Testis (tissue), 3 donors: ENCODE measurements around the gene AKR1C2. TPM values are rescaled to one million over a fixed set of nuclear protein-coding genes. Genes with fewer than 3 reads are reported as not detected.
"Not testable (repeated sequence)": the region's sequence is repeated elsewhere in the genome, so short reads cannot be mapped to it uniquely, and the experiment has no call there.

ENCODE experiments used
- DNase-seq: peaks from one replicate; pipeline ENCODE4 v3.0.0-alpha.2; 2019
- H3K27ac ChIP-seq, 2 donors: fragments of 200-600 bp; sonication (generic); one replicate each; pipeline ENCODE4 v1.5.1; 2019
- H3K27me3 ChIP-seq: fragments of 200-600 bp; sonication (generic); one replicate; pipeline ENCODE4 v1.5.1; 2019
- H3K36me3 ChIP-seq: fragments of 200-600 bp; sonication (generic); one replicate; pipeline ENCODE4 v1.5.1; 2017; ENCODE audit warnings: low read depth; ENCODE audit errors: missing control alignments
- H3K4me1 ChIP-seq: fragments of 200-600 bp; sonication (generic); one replicate; pipeline ENCODE4 v1.5.1; 2019
- H3K4me3 ChIP-seq, 2 donors: fragments of 200-600 bp; sonication (generic); one replicate each; pipeline ENCODE4 v1.5.1; 2017 to 2019
- H3K9me3 ChIP-seq: fragments of 200-600 bp; sonication (generic); one replicate; pipeline ENCODE4 v1.5.1; 2017
- CTCF ChIP-seq, 3 experiments: fragments of 450-650 bp in 2 of 3; fragments of 200-600 bp in 1 of 3; sonication (generic) in 1 of 3; IDR thresholded peaks; one replicate each; pipeline ENCODE4 v1.5.1; 2016 to 2019; ENCODE audit warnings: antibody characterized with exemption in 3 of 3, mild to moderate bottlenecking in 2 of 3, moderate library complexity in 1 of 3
- POLR2A ChIP-seq: fragments of 450-650 bp; IDR thresholded peaks from one replicate; pipeline ENCODE4 v1.6.1; 2017; ENCODE audit warnings: antibody characterized with exemption, mild to moderate bottlenecking, moderate library complexity
- WGBS, 2 donors: methylation state at CpG; one replicate each; pipeline ENCODE4 v1.1.5; 2018; 5-methylcytosine and 5-hydroxymethylcytosine counted together
- intact Hi-C: fragments of 100-400 bp; cut with DNase I; formaldehyde crosslinking; loops from one replicate; pipeline ENCODE4 v1.15.1; 2023; ENCODE audit warnings: low total_unique reads
- polyA plus RNA-seq: library from polyadenylated mRNA; stranded (reverse); fragments of 350-450 nt; fragmentation: Illumina TruSeq; extraction: RNeasy Lipid Tissue Mini Kit (QIAGEN cat#74804); gene quantifications from one replicate; pipeline ENCODE4 v1.2.3, GENCODE V29; 2014; ENCODE audit warnings: low read depth, low replicate concordance; ENCODE audit not compliant: insufficient read depth
- total RNA-seq, 2 donors: library from RNA; depleted of rRNA; stranded (reverse); fragments of >200 nt; gene quantifications; one replicate each; pipeline ENCODE4 v1.2.3, GENCODE V29; 2016

The AKR1C2 gene
- total and polyA plus RNA-seq, 3 donors from 2014 or later, result 5.8 to 35.5 (median 8.7) TPM

GRCh38 chr10:5023177-5023805 lies 19.6 kb upstream of the AKR1C2 start:
- Histone ChIP-seq H3K27me3 (no peaks in the 10 kb centered on the region), H3K9me3 (no peaks in the 10 kb centered on the region), H3K36me3 (no peaks in the 10 kb centered on the region), H3K27ac (no peak overlapping the region), H3K4me3 (no peak overlapping the region), H3K4me1 (peaks cover 15% of the 10 kb centered on the region)
- no peak for DNase-seq
- intact Hi-C loops, result no loop called here
- TF ChIP-seq POLR2A (no peak), CTCF (IDR thresholded peaks at IDR 0.05) (no peak)
- 38 to 45% methylated on average over 4 of the region's 4 CpGs for WGBS, 2 donors

- whole genome bisulfite sequencing, 2 donors, result 73 to 85% methylated on average over 10 of the region's 10 CpGs
- H3K27me3 ChIP-seq, H3K4me3 ChIP-seq, DNase-seq, intact Hi-C loops, H3K36me3 ChIP-seq, H3K9me3 ChIP-seq, H3K27ac ChIP-seq: not testable (repeated sequence)
- H3K4me1 ChIP-seq, result peaks cover 15% of the 10 kb centered on the region
Observed at GRCh38 chr10:5021624-5022290, 18.1 kb upstream of the AKR1C2 start.

- intact Hi-C loops, DNase-seq: not testable (repeated sequence)
- 66 to 72% methylated on average over 6 of the region's 6 CpGs for WGBS, 2 donors
Observed at GRCh38 chr10:5019770-5020612, 16.3 kb upstream of the AKR1C2 start.

GRCh38 chr10:5018671-5019277 lies 15.1 kb upstream of the AKR1C2 start:
- WGBS, 2 donors, result 55 to 66% methylated on average over 2 to 3 of the region's 3 CpGs
- H3K4me3 ChIP-seq, H3K9me3 ChIP-seq, H3K27me3 ChIP-seq, H3K36me3 ChIP-seq, intact Hi-C loops: not testable (repeated sequence)
- peak; percentile 65 for DNase-seq
- H3K4me1 ChIP-seq, result peaks cover 15% of the 10 kb centered on the region
- peak overlapping the region in 1 of 2 donors; percentile 54 for H3K27ac ChIP-seq
- peak; percentile 15 to 35 (median 28) for TF ChIP-seq CTCF (IDR thresholded peaks at IDR 0.05)

More at GRCh38 chr10:5019770-5020612, 16.3 kb upstream of the AKR1C2 start:
- H3K36me3 ChIP-seq, H3K4me3 ChIP-seq, H3K9me3 ChIP-seq, H3K27me3 ChIP-seq: not testable (repeated sequence)
- Histone ChIP-seq H3K27ac (peak overlapping the region in 1 of 2 donors; percentile 54), H3K4me1 (peaks cover 15% of the 10 kb centered on the region)

- Histone ChIP-seq H3K4me3 (no peak overlapping the region), H3K9me3 (no peaks in the 10 kb centered on the region), H3K4me1 (peaks cover 15% of the 10 kb centered on the region), H3K27ac (no peak overlapping the region), H3K36me3 (no peaks in the 10 kb centered on the region), H3K27me3 (no peaks in the 10 kb centered on the region)
- intact Hi-C loops, result no loop called here
- WGBS, 2 donors, result 69 to 75% methylated on average over 3 of the region's 3 CpGs
- DNase-seq, result no peak
- no peak for TF ChIP-seq POLR2A
- no peak for TF ChIP-seq CTCF (IDR thresholded peaks at IDR 0.05)
Observed at GRCh38 chr10:5018134-5018533, 14.5 kb upstream of the AKR1C2 start.
